Fibroblast of lung (primary cell): Measurements from ENCODE around the gene SLIT3. TPM values are rescaled to one million over a fixed set of nuclear protein-coding genes. Genes with fewer than 3 reads are reported as not detected.

Experiments used
- DNase-seq, 2 donors: peaks; one replicate each; pipeline versions ENCODE4 v3.0.0 to v3.0.0-alpha.2; 2010; ENCODE audit warnings: low read depth in 2 of 2
- H2AFZ ChIP-seq: 2 replicates; pipeline ENCODE4 v1.5.1; 2012; ENCODE audit warnings: low read length, control low read depth, inconsistent platforms
- H3K27ac ChIP-seq: 2 replicates; pipeline ENCODE4 v1.5.1; 2011; ENCODE audit warnings: low read length, control low read depth; ENCODE audit not compliant: insufficient read depth
- H3K27me3 ChIP-seq: 2 replicates; pipeline ENCODE4 v1.5.1; 2011; ENCODE audit warnings: mild to moderate bottlenecking, low read length; ENCODE audit not compliant: control insufficient read depth, insufficient read depth
- H3K36me3 ChIP-seq: 2 replicates; pipeline ENCODE4 v1.5.1; 2011; ENCODE audit warnings: low read length; ENCODE audit not compliant: control insufficient read depth, insufficient read depth
- H3K4me1 ChIP-seq: 2 replicates; pipeline ENCODE4 v1.5.1; 2011; ENCODE audit warnings: low read length; ENCODE audit not compliant: control insufficient read depth, insufficient read depth; ENCODE audit errors: extremely low read depth
- H3K4me2 ChIP-seq: 2 replicates; pipeline ENCODE4 v1.5.1; 2011; ENCODE audit warnings: low read length, control low read depth; ENCODE audit not compliant: insufficient read depth; ENCODE audit errors: extremely low read depth
- H3K4me3 ChIP-seq, 4 experiments: fragments of 200-600 bp in 1 of 4; sonication (generic) in 1 of 4; replicated peaks in 1 of 4; 2 replicates each; pipeline ENCODE4 v1.5.1; 2011 to 2016; ENCODE audit warnings: low read length in 4 of 4, low read depth in 3 of 4, mild to moderate bottlenecking in 3 of 4, control low read depth in 2 of 4, inconsistent platforms in 1 of 4, mixed read lengths in 1 of 4; ENCODE audit not compliant: insufficient read depth in 1 of 4; ENCODE audit errors: control extremely low read depth in 1 of 4
- H3K79me2 ChIP-seq: 2 replicates; pipeline ENCODE4 v1.5.1; 2012; ENCODE audit warnings: mild to moderate bottlenecking, low read length, inconsistent platforms; ENCODE audit not compliant: control insufficient read depth, insufficient read depth
- H3K9ac ChIP-seq: 2 replicates; pipeline ENCODE4 v1.5.1; 2011; ENCODE audit warnings: mild to moderate bottlenecking, low read length, control low read depth; ENCODE audit not compliant: insufficient read depth
- H3K9me3 ChIP-seq: 2 replicates; pipeline ENCODE4 v1.5.1; 2012; ENCODE audit warnings: low read depth, low read length; ENCODE audit not compliant: control insufficient read depth, insufficient read depth
- H4K20me1 ChIP-seq: 2 replicates; pipeline ENCODE4 v1.5.1; 2011; ENCODE audit warnings: low read length; ENCODE audit not compliant: control insufficient read depth, insufficient read depth; ENCODE audit errors: extremely low read depth
- CTCF ChIP-seq, 2 donors: IDR thresholded peaks in 1 of 2; conservative IDR thresholded peaks in 1 of 2; 1 replicate in 1 of 2; 2 replicates in 1 of 2; pipeline ENCODE4 v1.5.1; 2011 to 2012; ENCODE audit warnings: low read length in 2 of 2, control low read depth in 1 of 2, inconsistent platforms in 1 of 2, low read depth in 1 of 2, mild to moderate bottlenecking in 1 of 2
- EZH2 ChIP-seq: IDR thresholded peaks from 2 replicates; pipeline ENCODE4 v1.5.1; 2012; ENCODE audit warnings: low read length, control low read depth, mild to moderate bottlenecking; ENCODE audit errors: missing control alignments
- polyA plus RNA-seq, 2 donors: library from polyadenylated mRNA; depleted of rRNA in 1 of 2; stranded (reverse) in 1 of 2; unstranded in 1 of 2; fragments of >200 nt; gene quantifications; 2 replicates each; pipeline ENCODE4 v1.2.1, GENCODE V29; 2011 to 2012; ENCODE audit warnings: missing spikeins in 1 of 2
- total RNA-seq: library from RNA; depleted of rRNA; stranded (reverse); fragments of >200 nt; gene quantifications from 2 replicates; pipeline ENCODE4 v1.2.1, GENCODE V29; 2014

The SLIT3 gene
- total and polyA plus RNA-seq, 2 donors (not counting 1 experiment from before 2014, with no cell fraction given), result 1.6 to 4.6 TPM

- TF ChIP-seq CTCF (conservative IDR thresholded peaks at IDR 0.05 in 1 of 2, IDR thresholded peaks at IDR 0.05 in 1 of 2; ENCODE audit: low read depth in 1 of 2, low read length in 2 of 2) (no peak), EZH2 (no peak)
- Histone ChIP-seq H3K9me3 (no peaks in the 10 kb centered on the region), H3K79me2 (no peaks in the 10 kb centered on the region), H3K4me1 (no peaks in the 10 kb centered on the region), H3K36me3 (no peaks in the 10 kb centered on the region), H3K4me2 (no peak overlapping the region), H2AFZ (no peak overlapping the region), H4K20me1 (no peaks in the 10 kb centered on the region), H3K9ac (no peak overlapping the region), H3K27ac (no peak overlapping the region), H3K27me3 (no peaks in the 10 kb centered on the region), H3K4me3 (no peak overlapping the region)
- DNase-seq, result no peak
Measured at GRCh38 chr5:168969326-168969886, 331.5 kb downstream of the SLIT3 start.

DNA sequence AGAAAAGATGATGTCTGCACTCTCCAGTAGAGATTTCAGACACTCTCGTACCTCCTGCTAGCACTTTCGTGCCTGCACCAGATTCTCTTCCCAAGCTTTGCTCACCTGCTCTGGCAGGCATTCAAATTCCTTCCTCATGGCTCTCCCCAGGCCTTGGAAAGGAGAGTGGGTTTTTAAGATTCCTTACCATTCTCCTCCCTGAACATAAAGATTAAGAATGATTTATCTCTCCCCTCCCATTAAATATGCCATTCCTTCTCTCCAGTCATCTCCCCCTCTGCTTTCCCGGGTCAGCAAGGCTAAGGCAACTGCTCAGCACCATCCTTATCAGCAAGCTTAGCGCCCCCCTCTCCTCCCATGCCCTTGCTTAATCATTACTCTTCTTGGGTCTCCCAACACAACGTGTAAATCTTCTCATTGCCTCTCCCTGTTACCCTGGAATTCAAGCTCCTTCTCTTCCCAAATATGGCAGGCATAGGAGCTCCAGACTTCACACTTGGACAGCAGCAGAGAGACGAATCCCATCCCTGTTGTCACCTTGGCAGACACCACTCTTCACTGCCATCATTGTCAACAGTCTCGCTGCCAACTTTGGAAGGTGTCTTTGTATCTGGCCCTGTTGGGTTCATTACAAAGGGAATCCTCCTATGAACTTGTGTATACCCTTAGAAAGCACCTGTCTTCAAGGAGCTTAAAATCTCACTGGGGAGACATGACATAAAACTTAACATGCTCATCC lies 332.9 kb downstream of the SLIT3 start:
- H3K36me3 ChIP-seq, result no peaks in the 10 kb centered on the region
- DNase-seq, result no peak
- H3K4me3 ChIP-seq, result no peak overlapping the region
- H4K20me1 ChIP-seq, result no peaks in the 10 kb centered on the region
- H3K9me3 ChIP-seq, result no peaks in the 10 kb centered on the region
- no peak overlapping the region for H3K9ac ChIP-seq
- TF ChIP-seq EZH2, result no peak
- no peak for TF ChIP-seq CTCF (conservative IDR thresholded peaks at IDR 0.05 in 1 of 2, IDR thresholded peaks at IDR 0.05 in 1 of 2; ENCODE audit: low read depth in 1 of 2, low read length in 2 of 2)
- H3K27me3 ChIP-seq, result no peaks in the 10 kb centered on the region
- H3K79me2 ChIP-seq, result no peaks in the 10 kb centered on the region
- no peak overlapping the region for H3K4me2 ChIP-seq
- no peak overlapping the region for H3K27ac ChIP-seq
- no peak overlapping the region for H2AFZ ChIP-seq
- no peaks in the 10 kb centered on the region for H3K4me1 ChIP-seq

- H3K27ac ChIP-seq, result no peak overlapping the region
- no peaks in the 10 kb centered on the region for H3K27me3 ChIP-seq
- no peak overlapping the region for H3K4me2 ChIP-seq
- no peak overlapping the region for H2AFZ ChIP-seq
- H3K9ac ChIP-seq, result no peak overlapping the region
- no peaks in the 10 kb centered on the region for H3K79me2 ChIP-seq
- no peak for TF ChIP-seq CTCF (conservative IDR thresholded peaks at IDR 0.05 in 1 of 2, IDR thresholded peaks at IDR 0.05 in 1 of 2; ENCODE audit: low read depth in 1 of 2, low read length in 2 of 2)
- TF ChIP-seq EZH2, result no peak
- no peaks in the 10 kb centered on the region for H3K36me3 ChIP-seq
- H4K20me1 ChIP-seq, result no peaks in the 10 kb centered on the region
- no peak overlapping the region for H3K4me3 ChIP-seq
- no peak for DNase-seq
- H3K9me3 ChIP-seq, result no peaks in the 10 kb centered on the region
- H3K4me1 ChIP-seq, result no peaks in the 10 kb centered on the region
Measured at GRCh38 chr5:168965638-168966037, 335.3 kb downstream of the SLIT3 start.
